Fibroblast of gingiva (primary cell): ENCODE data around the gene MRPS6.
A peak's percentile ranks its signal among the peaks of the same experiment; 100 is the strongest.

ENCODE experiments used
- DNase-seq: peaks from one replicate; pipeline ENCODE4 v3.0.0-alpha.2; 2011; ENCODE audit warnings: low read depth

MRPS6 gene

GRCh38 chr21:34071683-34072082 is 1.7 kb upstream of the MRPS6 start:
- DNase-seq = no peak

- no peak for DNase-seq
Observed at GRCh38 chr21:34072145-34073031, 990 bp upstream of the MRPS6 start.

- DNase-seq = peak; percentile 32
Observed at GRCh38 chr21:34073749-34074282, 438 bp downstream of the MRPS6 start.

- DNase-seq = no peak
Observed at GRCh38 chr21:34074283-34075090, 1.1 kb downstream of the MRPS6 start.

- no peak for DNase-seq
Observed at GRCh38 chr21:34075091-34075425, 1.7 kb downstream of the MRPS6 start.

GRCh38 chr21:34075760-34076660 is 2.6 kb downstream of the MRPS6 start:
- peak; percentile 36 for DNase-seq

GRCh38 chr21:34076835-34077234 is 3.5 kb downstream of the MRPS6 start:
- DNase-seq = no peak

GRCh38 chr21:34077888-34078287 is 4.5 kb downstream of the MRPS6 start:
- DNase-seq = no peak

GRCh38 chr21:34078915-34079314 is 5.5 kb downstream of the MRPS6 start:
- DNase-seq = no peak

- DNase-seq = no peak
Observed at GRCh38 chr21:34080710-34081109, 7.3 kb downstream of the MRPS6 start.

- DNase-seq = no peak
Observed at GRCh38 chr21:34082769-34083168, 9.4 kb downstream of the MRPS6 start.

GRCh38 chr21:34083357-34083756 is 10.0 kb downstream of the MRPS6 start:
- no peak for DNase-seq

- no peak for DNase-seq
Observed at GRCh38 chr21:34085129-34085528, 11.8 kb downstream of the MRPS6 start.

GRCh38 chr21:34086887-34087306 is 13.5 kb downstream of the MRPS6 start:
- no peak for DNase-seq

GRCh38 chr21:34088752-34089151 is 15.4 kb downstream of the MRPS6 start:
- DNase-seq = no peak

- no peak for DNase-seq
Observed at GRCh38 chr21:34091032-34091431, 17.7 kb downstream of the MRPS6 start.

GRCh38 chr21:34091607-34092006 is 18.2 kb downstream of the MRPS6 start:
- DNase-seq = no peak

GRCh38 chr21:34092262-34092921 is 19.0 kb downstream of the MRPS6 start:
- no peak for DNase-seq

- DNase-seq = no peak
Observed at GRCh38 chr21:34093083-34093482, 19.7 kb downstream of the MRPS6 start.

GRCh38 chr21:34094949-34095348 is 21.6 kb downstream of the MRPS6 start:
- no peak for DNase-seq

GRCh38 chr21:34097442-34097841 is 24.1 kb downstream of the MRPS6 start:
- no peak for DNase-seq
